Measurements from ENCODE around the gene SVOP. TPM values are rescaled to one million over a fixed set of nuclear protein-coding genes. Genes with fewer than 3 reads are reported as not detected.

Gene SVOP
- total and polyA plus RNA-seq, 2 donors (not counting 1 experiment from before 2014, with no cell fraction given), result not detected

DNA sequence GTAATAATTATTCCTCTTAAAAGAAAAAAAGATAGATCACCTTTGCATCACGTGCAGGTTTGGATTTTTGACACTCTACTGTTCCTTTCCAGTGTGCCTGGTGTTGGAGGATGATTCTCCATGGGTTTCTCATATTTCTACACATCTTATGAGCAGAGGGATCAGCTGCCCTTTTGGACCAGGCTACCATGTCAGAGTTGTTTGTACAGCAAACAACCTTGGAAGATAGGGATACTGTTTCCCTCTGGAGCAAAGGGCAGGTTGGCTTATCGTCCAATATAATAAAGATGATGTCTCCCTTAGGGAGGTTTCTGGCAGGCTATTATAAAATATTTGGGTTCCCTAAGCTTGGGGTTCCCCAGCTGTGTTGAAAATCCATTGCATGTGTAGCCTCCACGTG, 98.9 kb downstream of the SVOP start:
- intact Hi-C loops (cut with micrococcal nuclease), result no loop called here
- H3K4me1 ChIP-seq (ENCODE audit: control insufficient read depth in 2 of 2, insufficient read depth in 2 of 2, low read length in 2 of 2), result peaks cover 5 to 7% of the 10 kb centered on the region in 2 donors

DNA sequence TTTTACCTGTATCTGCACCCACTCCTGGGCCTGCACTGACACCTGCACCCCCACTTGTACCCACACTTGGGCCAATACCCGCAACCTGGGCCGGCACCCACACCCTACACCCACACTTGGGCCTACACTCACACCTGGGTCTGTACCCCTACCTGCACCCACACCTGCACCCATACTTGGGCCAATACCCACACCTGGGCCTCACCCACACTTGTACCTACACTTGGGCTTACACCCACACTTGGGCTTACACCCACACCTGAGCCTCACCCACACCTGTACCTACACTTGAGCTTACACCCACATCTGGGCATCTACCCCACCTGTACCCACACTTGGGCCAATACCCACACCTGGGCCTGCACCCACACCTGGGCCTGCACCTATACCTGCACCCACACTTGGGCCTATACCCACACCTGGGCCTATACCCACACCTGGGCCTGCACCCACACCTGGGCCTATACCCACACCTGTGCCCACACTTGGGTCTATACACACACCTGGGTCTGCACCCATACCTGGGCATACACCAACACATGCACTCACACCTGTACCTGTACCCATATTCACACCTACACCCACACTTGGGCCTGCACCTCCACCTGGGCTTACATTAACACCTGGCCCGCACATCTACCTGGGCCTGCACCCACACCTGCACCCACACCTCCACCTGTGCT, 101.8 kb downstream of the SVOP start:
- H2AFZ ChIP-seq (ENCODE audit: insufficient read depth, low read depth, low read length, poor library complexity, severe bottlenecking), result no peak overlapping the region
- H3K9ac ChIP-seq (ENCODE audit: low read length), result no peak overlapping the region
- DNase-seq (no peak), ATAC-seq (ENCODE audit: low read depth) (no peak)
- H3K9me3 ChIP-seq (ENCODE audit: control extremely low read depth in 1 of 3, control insufficient read depth in 2 of 3, insufficient read depth in 1 of 3, low read length in 2 of 3), result peaks cover 0 to 15% (median 10%) of the 10 kb centered on the region in 3 donors
- H3K27me3 Mint-ChIP-seq, result peaks cover 8% of the 10 kb centered on the region
- H3K9me3 Mint-ChIP-seq (ENCODE audit: insufficient read depth), result peaks cover 4% of the 10 kb centered on the region
- ChIA-PET CTCF (interaction anchor here (0.7 to 1.0 kb wide), 2 partner anchors 11 to 32 kb away, joined by 3 read pairs; no protein-coding TSS in a partner anchor), POLR2A (interaction anchor here (0.6 kb wide), 1 partner anchor 225 kb away, joined by 6 read pairs; no protein-coding TSS in a partner anchor)
- H3K27me3 ChIP-seq (replicated peaks in 1 of 4; ENCODE audit: control extremely low read depth in 1 of 4, control insufficient read depth in 3 of 4, insufficient read depth in 4 of 4, low read length in 3 of 4), result no peaks in the 10 kb centered on the region
- no peaks in the 10 kb centered on the region for H4K20me1 ChIP-seq (ENCODE audit: control insufficient read depth, insufficient read depth, low read length, poor library complexity, severe bottlenecking)
- no peak overlapping the region for H3K27ac ChIP-seq (ENCODE audit: low read length in 2 of 2)
- 96% methylated on average over 3 of the region's 3 CpGs for WGBS (ENCODE audit: insufficient coverage)
- H3K27ac Mint-ChIP-seq, result peak overlapping the region; percentile 34
- no peaks in the 10 kb centered on the region for H3K79me2 ChIP-seq (ENCODE audit: control insufficient read depth, insufficient read depth, low read length)
- H3K4me2 ChIP-seq (replicated peaks; ENCODE audit: low read depth, low read length, poor library complexity, severe bottlenecking), result no peak overlapping the region
- H3K36me3 ChIP-seq (replicated peaks in 1 of 2; ENCODE audit: control extremely low read depth in 1 of 2, control insufficient read depth in 1 of 2, extremely low read depth in 1 of 2, insufficient read depth in 2 of 2, low read length in 1 of 2), result no peaks in the 10 kb centered on the region
- H3K4me1 Mint-ChIP-seq, result peaks cover 3% of the 10 kb centered on the region
- H3K4me1 ChIP-seq (ENCODE audit: control insufficient read depth in 2 of 2, insufficient read depth in 2 of 2, low read length in 2 of 2), result no peaks in the 10 kb centered on the region
- intact Hi-C loops (cut with micrococcal nuclease), result no loop called here
- H3K4me3 Mint-ChIP-seq, result no peak overlapping the region
- TF ChIP-seq, protein P1, sequence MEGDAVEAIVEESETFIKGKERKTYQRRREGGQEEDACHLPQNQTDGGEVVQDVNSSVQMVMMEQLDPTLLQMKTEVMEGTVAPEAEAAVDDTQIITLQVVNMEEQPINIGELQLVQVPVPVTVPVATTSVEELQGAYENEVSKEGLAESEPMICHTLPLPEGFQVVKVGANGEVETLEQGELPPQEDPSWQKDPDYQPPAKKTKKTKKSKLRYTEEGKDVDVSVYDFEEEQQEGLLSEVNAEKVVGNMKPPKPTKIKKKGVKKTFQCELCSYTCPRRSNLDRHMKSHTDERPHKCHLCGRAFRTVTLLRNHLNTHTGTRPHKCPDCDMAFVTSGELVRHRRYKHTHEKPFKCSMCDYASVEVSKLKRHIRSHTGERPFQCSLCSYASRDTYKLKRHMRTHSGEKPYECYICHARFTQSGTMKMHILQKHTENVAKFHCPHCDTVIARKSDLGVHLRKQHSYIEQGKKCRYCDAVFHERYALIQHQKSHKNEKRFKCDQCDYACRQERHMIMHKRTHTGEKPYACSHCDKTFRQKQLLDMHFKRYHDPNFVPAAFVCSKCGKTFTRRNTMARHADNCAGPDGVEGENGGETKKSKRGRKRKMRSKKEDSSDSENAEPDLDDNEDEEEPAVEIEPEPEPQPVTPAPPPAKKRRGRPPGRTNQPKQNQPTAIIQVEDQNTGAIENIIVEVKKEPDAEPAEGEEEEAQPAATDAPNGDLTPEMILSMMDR (IDR thresholded peaks at IDR 0.05), result no peak
- TF ChIP-seq EZH2 (IDR thresholded peaks at IDR 0.05; ENCODE audit: borderline replicate concordance, insufficient read depth, low read depth, low read length, poor library complexity, severe bottlenecking), result no peak
- H3K4me3 ChIP-seq (ENCODE audit: control extremely low read depth in 1 of 5, extremely low read depth in 1 of 5, insufficient read depth in 1 of 5, low read depth in 2 of 5, low read length in 4 of 5), result no peak overlapping the region

More for the DNA sequence above, 98.9 kb downstream of the SVOP start:
- no peak overlapping the region for H3K4me2 ChIP-seq (replicated peaks; ENCODE audit: low read depth, low read length, poor library complexity, severe bottlenecking)
- H3K9ac ChIP-seq (ENCODE audit: low read length), result no peak overlapping the region
- 44% methylated on average over 1 of the region's 3 CpGs for WGBS (ENCODE audit: insufficient coverage)
- no peak overlapping the region for H3K27ac ChIP-seq (ENCODE audit: low read length in 2 of 2)
- peaks cover 3% of the 10 kb centered on the region for H3K27me3 Mint-ChIP-seq
- H3K79me2 ChIP-seq (ENCODE audit: control insufficient read depth, insufficient read depth, low read length), result no peaks in the 10 kb centered on the region
- peaks cover 6% of the 10 kb centered on the region for H3K9me3 Mint-ChIP-seq (ENCODE audit: insufficient read depth)
- H3K27ac Mint-ChIP-seq, result no peak overlapping the region
- H3K36me3 ChIP-seq (replicated peaks in 1 of 2; ENCODE audit: control extremely low read depth in 1 of 2, control insufficient read depth in 1 of 2, extremely low read depth in 1 of 2, insufficient read depth in 2 of 2, low read length in 1 of 2), result no peaks in the 10 kb centered on the region
- CTCF ChIA-PET, result interaction anchor here (0.6 to 1.5 kb wide), 3 partner anchors 38 to 174 kb away, joined by 3 to 4 read pairs (median 3); no protein-coding TSS in a partner anchor
- no peak overlapping the region for H3K4me3 Mint-ChIP-seq
- H2AFZ ChIP-seq (ENCODE audit: insufficient read depth, low read depth, low read length, poor library complexity, severe bottlenecking), result no peak overlapping the region
- no peaks in the 10 kb centered on the region for H3K27me3 ChIP-seq (replicated peaks in 1 of 4; ENCODE audit: control extremely low read depth in 1 of 4, control insufficient read depth in 3 of 4, insufficient read depth in 4 of 4, low read length in 3 of 4)
- peaks cover 18% of the 10 kb centered on the region for H3K4me1 Mint-ChIP-seq
- no peaks in the 10 kb centered on the region for H4K20me1 ChIP-seq (ENCODE audit: control insufficient read depth, insufficient read depth, low read length, poor library complexity, severe bottlenecking)
- H3K9me3 ChIP-seq (ENCODE audit: control extremely low read depth in 1 of 3, control insufficient read depth in 2 of 3, insufficient read depth in 1 of 3, low read length in 2 of 3), result peaks cover 0 to 15% (median 10%) of the 10 kb centered on the region in 3 donors
- TF ChIP-seq, protein P1 (IDR thresholded peaks at IDR 0.05), result no peak
- no peak for TF ChIP-seq EZH2 (IDR thresholded peaks at IDR 0.05; ENCODE audit: borderline replicate concordance, insufficient read depth, low read depth, low read length, poor library complexity, severe bottlenecking)
- no peak overlapping the region for H3K4me3 ChIP-seq (ENCODE audit: control extremely low read depth in 1 of 5, extremely low read depth in 1 of 5, insufficient read depth in 1 of 5, low read depth in 2 of 5, low read length in 4 of 5)
- DNase-seq (no peak), ATAC-seq (ENCODE audit: low read depth) (no peak)
- POLR2A ChIA-PET, result no interaction called here

Measured in B cell (primary cell).